Lung (tissue), 12 donors: ENCODE measurements around the gene RAB8B. TPM values are rescaled to one million over a fixed set of nuclear protein-coding genes. Genes with fewer than 3 reads are reported as not detected.

Experiments
- ATAC-seq: fragments of 200-7000 bp; cut with Tn5 transposase; one replicate; pipeline ENCODE4 v1.9.1; 2020; ENCODE audit warnings: moderate number of reproducible peaks; ENCODE audit not compliant: insufficient read depth, low FRiP score
- DNase-seq, 3 donors: peaks; one replicate each; pipeline ENCODE4 v3.0.0-alpha.2; 2013 to 2017
- H3K27ac ChIP-seq, 2 donors: one replicate each; pipeline ENCODE4 v1.5.1; 2013; ENCODE audit warnings: mild to moderate bottlenecking in 2 of 2, moderate library complexity in 2 of 2, control low read depth in 1 of 2, inconsistent platforms in 1 of 2, low read depth in 1 of 2, low read length in 1 of 2
- H3K27me3 ChIP-seq, 3 donors: one replicate each; pipeline ENCODE4 v1.5.1; 2013; ENCODE audit warnings: low read length in 2 of 3; ENCODE audit not compliant: control insufficient read depth in 3 of 3, insufficient read depth in 3 of 3
- H3K36me3 ChIP-seq, 4 donors: one replicate each; pipeline ENCODE4 v1.5.1; 2013; ENCODE audit warnings: low read length in 4 of 4, mild to moderate bottlenecking in 1 of 4, moderate library complexity in 1 of 4; ENCODE audit not compliant: control insufficient read depth in 4 of 4, insufficient read depth in 4 of 4
- H3K4me1 ChIP-seq, 5 donors: one replicate each; pipeline ENCODE4 v1.5.1; 2013; ENCODE audit warnings: low read length in 5 of 5, mild to moderate bottlenecking in 2 of 5, moderate library complexity in 1 of 5; ENCODE audit not compliant: control insufficient read depth in 5 of 5, insufficient read depth in 5 of 5
- H3K4me3 ChIP-seq: one replicate; pipeline ENCODE4 v1.5.1; 2013; ENCODE audit warnings: mild to moderate bottlenecking, control low read depth, moderate library complexity
- H3K9ac ChIP-seq, 2 donors: one replicate each; pipeline ENCODE4 v1.5.1; 2013; ENCODE audit warnings: low read length in 2 of 2, control low read depth in 1 of 2; ENCODE audit not compliant: insufficient read depth in 1 of 2
- H3K9me3 ChIP-seq, 4 donors: one replicate each; pipeline ENCODE4 v1.5.1; 2013; ENCODE audit warnings: low read length in 3 of 4, mild to moderate bottlenecking in 1 of 4, moderate library complexity in 1 of 4; ENCODE audit not compliant: control insufficient read depth in 4 of 4, insufficient read depth in 3 of 4
- WGBS, 2 donors: extraction: QIAGEN DNeasy Blood & Tissue Kit; methylation state at CpG; one replicate each; pipeline ENCODE4 v1.1.7; 2013; 5-methylcytosine and 5-hydroxymethylcytosine counted together
- polyA plus RNA-seq, 2 donors: library from polyadenylated mRNA; stranded (reverse); fragments of 200-250 nt; gene quantifications; one replicate each; pipeline ENCODE4 v1.2.1, GENCODE V29; 2013
- total RNA-seq, 2 donors: library from RNA; depleted of rRNA in 1 of 2; stranded (reverse); fragments of >200 nt in 1 of 2; gene quantifications; one replicate each; pipeline ENCODE4 v1.2.1, GENCODE V29; 2014 to 2021
- TF ChIP-seq, protein P1 (sequence below): IDR thresholded peaks from 2 replicates; pipeline ENCODE4 v1.5.1; 2012; ENCODE audit warnings: mild to moderate bottlenecking; ENCODE audit errors: control extremely low read depth, extremely low read depth
- donor health status: control.
- donor health status: control.
- donor health status: Bipolar disorder and iron deficiency.
- donor health status: healthy.
- donor health status: DM: yes; HTN: yes; CAD: no.

Gene RAB8B
- total and polyA plus RNA-seq, 4 donors = 10.0 to 88.9 (median 35.7) TPM

DNA sequence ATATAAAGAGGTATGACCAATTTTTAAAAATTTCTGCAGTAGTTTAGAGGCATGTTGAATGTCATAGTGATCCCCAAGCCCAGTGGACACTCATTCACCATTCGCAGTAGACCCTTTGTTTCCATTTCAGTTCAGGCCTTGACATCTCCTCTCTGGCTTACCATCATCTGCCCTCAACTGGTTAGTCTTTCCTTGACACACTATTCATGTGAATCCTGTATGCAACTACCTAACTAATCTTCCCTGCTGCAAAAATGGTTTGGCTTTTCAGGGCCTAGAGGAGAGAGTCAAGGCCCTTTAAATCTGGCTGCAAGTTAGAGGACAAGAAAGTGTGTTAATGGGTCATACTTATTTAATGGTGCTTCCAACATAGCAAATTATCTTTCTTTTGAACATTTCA, 98.9 kb downstream of the RAB8B start:
- no peak overlapping the region for H3K27ac ChIP-seq
- no peak overlapping the region for H3K9ac ChIP-seq
- WGBS, 2 donors = 75 to 88% methylated on average over 1 of the region's 1 CpG
- ATAC-seq (no peak), DNase-seq (peak in 1 of 3 donors; percentile 19)
- no peak overlapping the region for H3K4me3 ChIP-seq
- no peaks in the 10 kb centered on the region for H3K27me3 ChIP-seq
- TF ChIP-seq, protein P1, sequence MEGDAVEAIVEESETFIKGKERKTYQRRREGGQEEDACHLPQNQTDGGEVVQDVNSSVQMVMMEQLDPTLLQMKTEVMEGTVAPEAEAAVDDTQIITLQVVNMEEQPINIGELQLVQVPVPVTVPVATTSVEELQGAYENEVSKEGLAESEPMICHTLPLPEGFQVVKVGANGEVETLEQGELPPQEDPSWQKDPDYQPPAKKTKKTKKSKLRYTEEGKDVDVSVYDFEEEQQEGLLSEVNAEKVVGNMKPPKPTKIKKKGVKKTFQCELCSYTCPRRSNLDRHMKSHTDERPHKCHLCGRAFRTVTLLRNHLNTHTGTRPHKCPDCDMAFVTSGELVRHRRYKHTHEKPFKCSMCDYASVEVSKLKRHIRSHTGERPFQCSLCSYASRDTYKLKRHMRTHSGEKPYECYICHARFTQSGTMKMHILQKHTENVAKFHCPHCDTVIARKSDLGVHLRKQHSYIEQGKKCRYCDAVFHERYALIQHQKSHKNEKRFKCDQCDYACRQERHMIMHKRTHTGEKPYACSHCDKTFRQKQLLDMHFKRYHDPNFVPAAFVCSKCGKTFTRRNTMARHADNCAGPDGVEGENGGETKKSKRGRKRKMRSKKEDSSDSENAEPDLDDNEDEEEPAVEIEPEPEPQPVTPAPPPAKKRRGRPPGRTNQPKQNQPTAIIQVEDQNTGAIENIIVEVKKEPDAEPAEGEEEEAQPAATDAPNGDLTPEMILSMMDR = no peak
- no peaks in the 10 kb centered on the region for H3K4me1 ChIP-seq
- H3K36me3 ChIP-seq = peaks cover 0 to 28% (median 6%) of the 10 kb centered on the region in 4 donors
- no peaks in the 10 kb centered on the region for H3K9me3 ChIP-seq

DNA sequence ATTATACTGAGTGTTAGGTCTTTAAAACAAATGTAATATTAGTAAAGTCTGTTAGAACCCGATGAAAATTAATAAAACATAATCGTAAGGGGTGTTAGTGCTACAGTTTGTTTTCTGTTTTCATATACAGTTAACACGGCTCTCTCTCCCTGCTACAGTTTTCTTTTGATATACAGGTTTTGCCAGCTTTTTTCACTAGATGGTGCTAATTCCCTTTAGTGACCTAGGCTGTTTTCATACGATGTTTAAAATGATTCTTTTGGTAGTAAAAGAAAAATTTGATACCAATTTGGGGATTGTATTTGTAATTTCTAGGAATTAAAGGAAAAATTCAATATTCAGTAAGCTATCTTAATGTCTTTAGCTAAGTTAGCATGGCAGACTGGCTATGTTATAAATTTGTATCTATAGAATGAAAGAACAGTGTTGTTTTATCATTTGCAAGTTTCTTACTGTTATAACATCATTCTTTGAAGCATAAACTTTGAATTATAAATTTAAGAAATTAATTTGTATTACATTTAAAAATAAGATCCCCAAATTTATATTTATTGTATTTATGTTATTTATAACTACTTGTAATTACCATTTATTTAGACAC, 99.5 kb downstream of the RAB8B start:
- Histone ChIP-seq H3K4me1 (no peaks in the 10 kb centered on the region), H3K4me3 (no peak overlapping the region), H3K9ac (no peak overlapping the region), H3K27ac (no peak overlapping the region), H3K36me3 (peaks cover 0 to 28% (median 6%) of the 10 kb centered on the region in 4 donors), H3K9me3 (no peaks in the 10 kb centered on the region), H3K27me3 (no peaks in the 10 kb centered on the region)
- 3 to 4% methylated on average over 4 of the region's 4 CpGs for WGBS, 2 donors
- TF ChIP-seq, protein P1 = peak; percentile 51
- ATAC-seq (no peak), DNase-seq (peak in 2 of 3 donors; percentile 85)

DNA sequence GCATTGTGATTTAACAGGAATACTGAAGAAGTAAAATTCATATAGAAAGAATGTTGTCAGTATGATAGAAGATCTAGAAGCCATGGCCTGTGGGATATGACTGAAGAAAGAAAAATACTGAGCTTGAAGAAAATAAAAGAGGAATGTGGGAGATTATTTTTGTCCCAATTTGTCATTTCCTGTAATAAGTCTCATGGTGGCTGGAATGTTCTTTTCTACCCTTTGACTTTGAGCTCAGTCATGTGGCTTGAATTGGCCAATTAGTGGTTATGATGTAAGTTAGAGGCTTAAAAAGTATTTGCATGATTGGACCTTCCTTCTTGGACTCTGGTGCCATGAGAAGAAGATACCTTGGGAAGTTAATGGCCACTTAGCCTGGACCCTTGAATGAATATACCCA, 102.1 kb downstream of the RAB8B start:
- Histone ChIP-seq H3K27me3 (no peaks in the 10 kb centered on the region), H3K36me3 (peaks cover 0 to 16% (median 4%) of the 10 kb centered on the region in 4 donors), H3K9me3 (no peaks in the 10 kb centered on the region), H3K4me3 (no peak overlapping the region), H3K4me1 (no peaks in the 10 kb centered on the region), H3K9ac (no peak overlapping the region), H3K27ac (no peak overlapping the region)
- TF ChIP-seq, protein P1 = no peak
- DNase-seq = peak in 1 of 3 donors; percentile 13
- ATAC-seq = no peak

DNA sequence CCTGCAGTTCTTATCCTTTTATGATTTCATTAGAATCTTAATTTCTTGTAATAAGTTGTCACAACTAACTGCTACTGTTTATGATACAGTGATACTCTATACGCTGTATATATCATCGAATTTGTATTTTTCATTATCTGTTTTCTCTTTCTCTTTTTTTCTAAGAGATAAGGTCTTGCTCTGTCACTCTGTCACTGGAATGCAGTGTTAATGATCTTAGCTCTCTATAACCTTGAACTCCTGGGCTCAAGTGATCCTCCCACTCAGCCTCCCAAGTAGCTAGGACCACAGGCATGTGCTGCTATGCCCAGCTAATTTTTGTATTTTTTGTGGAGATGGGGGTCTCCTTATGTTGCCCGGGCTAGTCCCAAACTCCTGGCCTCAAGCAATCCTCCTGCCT, 102.8 kb downstream of the RAB8B start:
- H3K27ac ChIP-seq = no peak overlapping the region
- TF ChIP-seq, protein P1 = no peak
- H3K36me3 ChIP-seq = peaks cover 0 to 16% (median under 1%) of the 10 kb centered on the region in 4 donors

More for the DNA sequence above, 102.8 kb downstream of the RAB8B start:
- no peaks in the 10 kb centered on the region for H3K27me3 ChIP-seq
- DNase-seq = no peak
- no peak overlapping the region for H3K4me3 ChIP-seq
- 93 to 94% methylated on average over 3 of the region's 3 CpGs for WGBS, 2 donors
- H3K4me1 ChIP-seq = no peaks in the 10 kb centered on the region
- H3K9ac ChIP-seq = no peak overlapping the region
- ATAC-seq = no peak
- H3K9me3 ChIP-seq = no peaks in the 10 kb centered on the region
